Measurements from ENCODE around the gene SP2.
"Not testable (repeated sequence)": the region's sequence is repeated elsewhere in the genome, so short reads cannot be mapped to it uniquely, and the experiment has no call there.

The SP2 gene

GRCh38 chr17:47918991-47919390, 23.0 kb downstream of the SP2 start:
- DNase-seq (ENCODE audit: low spot score): no peak

- not testable (repeated sequence) for DNase-seq (ENCODE audit: low spot score)
These were observed 23.9 kb downstream of the SP2 start for GRCh38 chr17:47919889-47920288.

- no peak for DNase-seq (ENCODE audit: low spot score)
These were observed 29.0 kb downstream of the SP2 start for GRCh38 chr17:47924785-47925677.

- DNase-seq (ENCODE audit: low spot score): no peak
These were observed 29.6 kb downstream of the SP2 start for GRCh38 chr17:47925678-47925988.

GRCh38 chr17:47927821-47928400, 31.9 kb downstream of the SP2 start:
- no peak for DNase-seq (ENCODE audit: low spot score)

- DNase-seq (ENCODE audit: low spot score): no peak
These were observed 32.4 kb downstream of the SP2 start for GRCh38 chr17:47928415-47928814.

- no peak for DNase-seq (ENCODE audit: low spot score)
These were observed 33.4 kb downstream of the SP2 start for GRCh38 chr17:47929218-47930000.

GRCh38 chr17:47931848-47932247, 35.8 kb downstream of the SP2 start:
- DNase-seq (ENCODE audit: low spot score): no peak

- DNase-seq (ENCODE audit: low spot score): no peak
These were observed 38.8 kb downstream of the SP2 start for GRCh38 chr17:47934856-47935255.

GRCh38 chr17:47935468-47935867, 39.4 kb downstream of the SP2 start:
- DNase-seq (ENCODE audit: low spot score): not testable (repeated sequence)

GRCh38 chr17:47935961-47936360, 39.9 kb downstream of the SP2 start:
- DNase-seq (ENCODE audit: low spot score): no peak

GRCh38 chr17:47937941-47938340, 41.9 kb downstream of the SP2 start:
- no peak for DNase-seq (ENCODE audit: low spot score)

GRCh38 chr17:47941246-47942095, 45.4 kb downstream of the SP2 start, which contains the start of gene PNPO:
TSS of gene PNPO (plus strand) at chr17:47941571. CDS start at chr17:47941676, 105 bp downstream.
- peak; percentile 98 for DNase-seq (ENCODE audit: low spot score)

GRCh38 chr17:47942096-47942510, 46.1 kb downstream of the SP2 start:
- no peak for DNase-seq (ENCODE audit: low spot score)

- no peak for DNase-seq (ENCODE audit: low spot score)
These were observed 46.5 kb downstream of the SP2 start for GRCh38 chr17:47942568-47942967.

- DNase-seq (ENCODE audit: low spot score): no peak
These were observed 49.0 kb downstream of the SP2 start for GRCh38 chr17:47945080-47945479.

- DNase-seq (ENCODE audit: low spot score): no peak
These were observed 49.8 kb downstream of the SP2 start for GRCh38 chr17:47945529-47946508.

- DNase-seq (ENCODE audit: low spot score): no peak
These were observed 50.5 kb downstream of the SP2 start for GRCh38 chr17:47946516-47946915.

- peak; percentile 62 for DNase-seq (ENCODE audit: low spot score)
These were observed 50.9 kb downstream of the SP2 start for GRCh38 chr17:47946929-47947397.

- DNase-seq (ENCODE audit: low spot score): no peak
These were observed 52.7 kb downstream of the SP2 start for GRCh38 chr17:47948706-47949196.

Data from globus pallidus (tissue), 1 donor.